Measurements from ENCODE around the gene SPATS2L. TPM values are rescaled to one million over a fixed set of nuclear protein-coding genes. Genes with fewer than 3 reads are reported as not detected.

SPATS2L gene
- total RNA-seq, 1 experiment from 2014 or later, result 112 TPM

DNA sequence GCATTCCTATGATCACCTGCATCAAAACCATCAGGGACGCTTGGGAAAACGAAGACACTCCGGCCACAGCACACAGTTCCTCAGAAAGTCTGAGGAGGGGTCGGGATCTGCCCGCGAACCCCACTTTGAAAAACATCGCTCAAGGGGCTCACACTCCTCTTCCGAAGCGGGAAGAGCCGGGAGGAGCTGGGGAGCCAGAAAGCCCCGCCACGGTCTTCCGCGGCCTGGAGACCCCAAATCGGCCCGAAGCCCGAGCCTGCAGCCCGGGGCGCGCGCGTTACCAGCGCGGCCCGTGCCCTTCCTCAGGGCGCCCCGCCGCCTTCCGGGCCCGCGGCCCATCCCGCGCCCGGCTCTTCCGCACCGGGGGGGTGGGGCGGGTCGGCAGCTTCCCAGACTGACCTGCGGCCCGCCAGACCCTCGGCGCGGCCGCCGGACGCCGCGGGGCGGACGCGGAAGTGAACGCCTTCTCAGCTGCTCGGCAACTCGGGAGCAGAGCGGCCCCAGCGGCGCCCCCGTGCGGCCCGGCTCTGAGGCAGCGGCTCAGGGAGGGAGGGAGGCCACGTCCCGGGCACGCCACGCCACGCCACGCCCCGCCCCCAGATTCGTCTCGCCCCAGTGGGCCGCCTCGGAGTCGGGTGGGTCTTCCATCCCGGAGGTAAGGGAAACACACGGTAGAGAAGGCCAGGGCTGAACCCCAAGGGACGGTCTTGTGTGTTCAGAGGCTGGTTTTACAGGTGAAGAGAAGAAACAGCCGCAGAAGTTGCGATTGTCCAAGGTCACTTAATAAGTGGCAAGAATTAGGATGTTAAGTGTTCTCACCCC is 203.3 kb downstream of the SPATS2L start, which contains the start of gene KCTD18 (continued):
- TF ChIP-seq TEAD1 (CRISPR knock-in tag; IDR thresholded peaks at IDR 0.05) (no peak), PRRX2 (CRISPR knock-in tag; IDR thresholded peaks at IDR 0.05) (no peak), IRF2 (CRISPR knock-in tag; IDR thresholded peaks at IDR 0.05; ENCODE audit: borderline replicate concordance, low read depth) (no peak), CTCF (IDR thresholded peaks at IDR 0.05) (peak; percentile 66; the same call in 1 of the 2 replicates), ELF4 (CRISPR knock-in tag; IDR thresholded peaks at IDR 0.05; ENCODE audit: low read depth) (0 out of 2 replicates have a peak, but pooled peaks have one; percentile 41), ATF2 (CRISPR knock-in tag; IDR thresholded peaks at IDR 0.05; ENCODE audit: borderline replicate concordance, low read depth) (no peak), JAZF1 (CRISPR knock-in tag; IDR thresholded peaks at IDR 0.05) (no peak), SMAD3 (CRISPR knock-in tag; IDR thresholded peaks at IDR 0.05; ENCODE audit: borderline replicate concordance) (peak; percentile 59; the same call in 1 of the 2 replicates), ZBTB21 (CRISPR knock-in tag; IDR thresholded peaks at IDR 0.05; ENCODE audit: borderline replicate concordance) (peak; percentile 92), SP1 (CRISPR knock-in tag; conservative IDR thresholded peaks at IDR 0.05) (peak; percentile 72), KAT7 (CRISPR knock-in tag; IDR thresholded peaks at IDR 0.05; ENCODE audit: borderline replicate concordance) (0 out of 2 replicates have a peak, but pooled peaks have one; percentile 4), FOXJ3 (CRISPR knock-in tag; IDR thresholded peaks at IDR 0.05; ENCODE audit: borderline replicate concordance) (no peak), AR (CRISPR knock-in tag; IDR thresholded peaks at IDR 0.05) (no peak), ZNF423 (CRISPR knock-in tag; IDR thresholded peaks at IDR 0.05) (no peak), ZNF138 (CRISPR knock-in tag; conservative IDR thresholded peaks at IDR 0.05) (peak; percentile 69), E2F4 (CRISPR knock-in tag; IDR thresholded peaks at IDR 0.05; ENCODE audit: borderline replicate concordance, low read depth) (no peak), FOXK1 (CRISPR knock-in tag; IDR thresholded peaks at IDR 0.05) (no peak), OVOL2 (CRISPR knock-in tag; IDR thresholded peaks at IDR 0.05; ENCODE audit: borderline replicate concordance) (no peak), ESRRA (CRISPR knock-in tag; IDR thresholded peaks at IDR 0.05; ENCODE audit: borderline replicate concordance) (no peak; the same call in 1 of the 2 replicates), ZBTB43 (CRISPR knock-in tag; IDR thresholded peaks at IDR 0.05) (no peak)
- TF ChIP-seq, protein P1, sequence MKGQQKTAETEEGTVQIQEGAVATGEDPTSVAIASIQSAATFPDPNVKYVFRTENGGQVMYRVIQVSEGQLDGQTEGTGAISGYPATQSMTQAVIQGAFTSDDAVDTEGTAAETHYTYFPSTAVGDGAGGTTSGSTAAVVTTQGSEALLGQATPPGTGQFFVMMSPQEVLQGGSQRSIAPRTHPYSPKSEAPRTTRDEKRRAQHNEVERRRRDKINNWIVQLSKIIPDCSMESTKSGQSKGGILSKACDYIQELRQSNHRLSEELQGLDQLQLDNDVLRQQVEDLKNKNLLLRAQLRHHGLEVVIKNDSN (CRISPR knock-in tag; IDR thresholded peaks at IDR 0.05), result no peak
- TF ChIP-seq, protein P2, sequence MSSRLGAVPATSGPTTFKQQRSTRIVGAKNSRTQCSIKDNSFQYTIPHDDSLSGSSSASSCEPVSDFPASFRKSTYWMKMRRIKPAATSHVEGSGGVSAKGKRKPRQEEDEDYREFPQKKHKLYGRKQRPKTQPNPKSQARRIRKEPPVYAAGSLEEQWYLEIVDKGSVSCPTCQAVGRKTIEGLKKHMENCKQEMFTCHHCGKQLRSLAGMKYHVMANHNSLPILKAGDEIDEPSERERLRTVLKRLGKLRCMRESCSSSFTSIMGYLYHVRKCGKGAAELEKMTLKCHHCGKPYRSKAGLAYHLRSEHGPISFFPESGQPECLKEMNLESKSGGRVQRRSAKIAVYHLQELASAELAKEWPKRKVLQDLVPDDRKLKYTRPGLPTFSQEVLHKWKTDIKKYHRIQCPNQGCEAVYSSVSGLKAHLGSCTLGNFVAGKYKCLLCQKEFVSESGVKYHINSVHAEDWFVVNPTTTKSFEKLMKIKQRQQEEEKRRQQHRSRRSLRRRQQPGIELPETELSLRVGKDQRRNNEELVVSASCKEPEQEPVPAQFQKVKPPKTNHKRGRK (CRISPR knock-in tag; IDR thresholded peaks at IDR 0.05; ENCODE audit: borderline replicate concordance), result no peak
